K562 (cell line): ENCODE results near the gene CCDC93. TPM values are rescaled to one million over a fixed set of nuclear protein-coding genes. Genes with fewer than 3 reads are reported as not detected.
A peak's percentile ranks its signal among the peaks of the same experiment; 100 is the strongest.

ENCODE experiments used
- ATAC-seq: fragments of 200-7000 bp; cut with Tn5 transposase; 3 replicates; pipeline ENCODE4 v1.9.1; 2020; ENCODE audit warnings: moderate library complexity
- BruUV-seq: library from RNA; stranded (reverse); fragments of 400-500 nt; replicated peaks from 2 replicates; lab custom pipeline; 2021; lab: Mats Ljungman, UMichigan
- CTCF ChIA-PET: fragments of 300-600 bp; formaldehyde crosslinking; extraction: SDS; loops from one replicate; lab custom pipeline; 2021; ENCODE audit warnings: low intra/inter-chr PET ratio; lab: Yijun Ruan, JAX
- POLR2A ChIA-PET: fragments of 300-600, 350-650 bp; sonication (Branson Sonifier 250); formaldehyde crosslinking; extraction: SDS; loops from one replicate; lab custom pipeline; 2021; ENCODE audit warnings: antibody characterized with exemption, inconsistent platforms; lab: Yijun Ruan, JAX
- DNase-seq, 4 experiments: peaks; one replicate each; pipeline versions ENCODE4 v3.0.0 to v3.0.0-alpha.2; 2011 to 2018; ENCODE audit warnings: low spot score in 3 of 4, mixed read lengths in 3 of 4; ENCODE audit errors: extremely low read depth in 1 of 4
- FAIRE-seq: peaks from 2 replicates; lab custom pipeline; 2011; peaks lifted over from hg19 to GRCh38; lab: Jason Lieb, UNC
- H2AFZ ChIP-seq: 2 replicates; pipeline ENCODE4 v1.6.0; 2011; ENCODE audit warnings: low read depth, low read length, control low read depth, inconsistent platforms
- H3K27ac ChIP-seq: fragments of 200-600 bp; 3 replicates; pipeline ENCODE4 v1.8.0; 2011; ENCODE audit warnings: low read depth, mild to moderate bottlenecking, control low read depth, inconsistent platforms, low read length, moderate library complexity, mixed read lengths; ENCODE audit errors: extremely low read depth
- H3K27me3 ChIP-seq, 2 experiments: fragments of 300-600 bp in 1 of 2; 2 replicates in 1 of 2; 3 replicates in 1 of 2; pipeline versions ENCODE4 v1.6.0 to v1.8.0; 2011; ENCODE audit warnings: inconsistent platforms in 2 of 2, low read length in 2 of 2, mild to moderate bottlenecking in 1 of 2, mixed read lengths in 1 of 2, moderate library complexity in 1 of 2; ENCODE audit not compliant: control insufficient read depth in 2 of 2, insufficient read depth in 2 of 2
- H3K36me3 ChIP-seq: fragments of 300-600 bp; 3 replicates; pipeline ENCODE4 v1.8.0; 2011; ENCODE audit warnings: mild to moderate bottlenecking, low read length, inconsistent platforms; ENCODE audit not compliant: control insufficient read depth, insufficient read depth
- H3K4me1 ChIP-seq, 2 experiments: fragments of 200-600 bp in 1 of 2; replicated peaks in 1 of 2; 2 replicates in 1 of 2; 3 replicates in 1 of 2; pipeline versions ENCODE4 v1.5.1 to v1.8.0; 2011; ENCODE audit warnings: inconsistent platforms in 2 of 2, low read length in 2 of 2, mild to moderate bottlenecking in 1 of 2, mixed read lengths in 1 of 2, moderate library complexity in 1 of 2; ENCODE audit not compliant: control insufficient read depth in 2 of 2, insufficient read depth in 2 of 2
- H3K4me2 ChIP-seq: 2 replicates; pipeline ENCODE4 v1.6.1; 2011; ENCODE audit warnings: low read length, control low read depth, inconsistent platforms, mixed read lengths; ENCODE audit not compliant: insufficient read depth
- H3K4me3 ChIP-seq: fragments of 200-600 bp; sonication (generic), shearing (Covaris generic); 2 replicates; pipeline ENCODE4 v1.5.1; 2016; ENCODE audit warnings: control low read depth, inconsistent platforms
- H3K79me2 ChIP-seq: fragments of 200-600 bp; 3 replicates; pipeline ENCODE4 v1.8.0; 2011; ENCODE audit warnings: low read length, inconsistent platforms; ENCODE audit not compliant: control insufficient read depth, insufficient read depth
- H3K9ac ChIP-seq, 2 experiments: 2 replicates each; pipeline versions ENCODE4 v1.6.0 to v1.6.1; 2011; ENCODE audit warnings: low read depth in 2 of 2, low read length in 2 of 2, control low read depth in 1 of 2, inconsistent platforms in 1 of 2, mild to moderate bottlenecking in 1 of 2, mixed read lengths in 1 of 2; ENCODE audit not compliant: insufficient read depth in 1 of 2
- H3K9me1 ChIP-seq: one replicate; pipeline ENCODE4 v1.6.0; 2011; ENCODE audit warnings: inconsistent platforms, mild to moderate bottlenecking, low read length, moderate library complexity; ENCODE audit not compliant: control insufficient read depth, insufficient read depth
- H3K9me3 ChIP-seq: replicated peaks from 2 replicates; pipeline ENCODE4 v1.5.1; 2011; ENCODE audit warnings: low read depth, low read length, inconsistent platforms; ENCODE audit not compliant: control insufficient read depth, insufficient read depth
- H4K20me1 ChIP-seq: replicated peaks from 2 replicates; pipeline ENCODE4 v1.6.1; 2011; ENCODE audit warnings: low read length, inconsistent platforms, mixed read lengths; ENCODE audit not compliant: control insufficient read depth, insufficient read depth
- CGGBP1 ChIP-seq: fragments of 250-450 bp; sonication (Bioruptor Pico); IDR thresholded peaks from 2 replicates; pipeline ENCODE4 v1.9.0; 2021; ENCODE audit warnings: mild to moderate bottlenecking
- CTCF ChIP-seq, 3 experiments: IDR thresholded peaks in 2 of 3; conservative IDR thresholded peaks in 1 of 3; 2 replicates each; pipeline ENCODE4 v1.5.1; 2011 to 2012; ENCODE audit warnings: low read length in 3 of 3, mild to moderate bottlenecking in 3 of 3, control low read depth in 2 of 3, improper control_type of control experiment in 1 of 3, inconsistent platforms in 1 of 3, low read depth in 1 of 3, mixed read lengths in 1 of 3, moderate library complexity in 1 of 3; ENCODE audit not compliant: insufficient read depth in 2 of 3
- E2F1 ChIP-seq: sonication (generic); formaldehyde crosslinking; IDR thresholded peaks from 2 replicates; pipeline ENCODE4 v1.8.1; 2023; ENCODE audit warnings: mild to moderate bottlenecking, missing genetic modification reagents, moderate library complexity
- GABPB2 ChIP-seq: fragments of 250-450 bp; sonication (Bioruptor Pico); conservative IDR thresholded peaks from 2 replicates; pipeline ENCODE4 v1.5.1; 2021; ENCODE audit warnings: mild to moderate bottlenecking
- HCFC1 ChIP-seq: IDR thresholded peaks from 2 replicates; pipeline ENCODE4 v1.6.1; 2012; ENCODE audit warnings: low read depth, low read length, improper control_type of control experiment
- HDAC2 ChIP-seq: fragments of 450-650 bp; IDR thresholded peaks from 2 replicates; pipeline ENCODE4 v1.6.1; 2016; ENCODE audit warnings: mild to moderate bottlenecking
- MAZ ChIP-seq, 2 experiments: fragments of 450-650 bp in 1 of 2; sonication (generic) in 1 of 2; formaldehyde crosslinking; IDR thresholded peaks in 1 of 2; conservative IDR thresholded peaks in 1 of 2; 2 replicates each; pipeline versions ENCODE4 v1.4.0 to v1.5.0; 2020; ENCODE audit warnings: mild to moderate bottlenecking in 1 of 2, missing genetic modification reagents in 1 of 2
- MLLT1 ChIP-seq, 2 experiments: fragments of 450-650 bp; IDR thresholded peaks; 2 replicates each; pipeline ENCODE4 v1.6.1; 2016
- NFATC3 ChIP-seq: fragments of 450-650 bp; IDR thresholded peaks from 2 replicates; pipeline ENCODE4 v1.6.1; 2017; ENCODE audit warnings: mild to moderate bottlenecking
- NRF1 ChIP-seq, 2 experiments: fragments of 450-650 bp; IDR thresholded peaks in 1 of 2; conservative IDR thresholded peaks in 1 of 2; 2 replicates each; pipeline ENCODE4 v1.6.1; 2014; ENCODE audit warnings: mild to moderate bottlenecking in 2 of 2
- SIN3A ChIP-seq, 2 experiments: fragments of 150-350 bp in 1 of 2; IDR thresholded peaks; 2 replicates each; pipeline ENCODE4 v1.6.1; 2011 to 2016; ENCODE audit warnings: borderline replicate concordance in 2 of 2, low read depth in 2 of 2, low read length in 2 of 2, mild to moderate bottlenecking in 2 of 2, moderate library complexity in 2 of 2; ENCODE audit not compliant: control insufficient read depth in 1 of 2
- TRIM24 ChIP-seq, 2 experiments: fragments of 450-650 bp; IDR thresholded peaks; 2 replicates each; pipeline ENCODE4 v1.6.1; 2016
- ZBTB17 ChIP-seq: fragments of 450-650 bp; formaldehyde crosslinking; IDR thresholded peaks from 2 replicates; pipeline ENCODE4 v1.4.0; 2020; ENCODE audit warnings: mild to moderate bottlenecking
- ZNF766 ChIP-seq: fragments of 200-800 bp; sonication (Bioruptor generic); conservative IDR thresholded peaks from 2 replicates; pipeline ENCODE4 v1.6.1; 2016; ENCODE audit warnings: missing genetic modification characterization, missing compliant biosample characterization
- WGBS: fragments of 100-300 bp; shearing (Covaris generic); methylation state at CpG from one replicate; pipeline ENCODE4 v1.1.6; 2016; ENCODE audit warnings: low coverage, mixed read lengths; ENCODE audit not compliant: insufficient coverage; ENCODE audit errors: missing lambda C conversion rate; 5-methylcytosine and 5-hydroxymethylcytosine counted together
- in situ Hi-C: fragments of 300-500 bp; cut with MboI; formaldehyde crosslinking; loops from 4 replicates; pipeline ENCODE4 v1.15.0; 2018; ENCODE audit warnings: inconsistent platforms, mixed read lengths
- intact Hi-C: fragments of 100-400 bp; cut with micrococcal nuclease; formaldehyde crosslinking; loops from 2 replicates; pipeline ENCODE4 v1.14.2; 2022
- polyA plus RNA-seq, 8 experiments: library from polyadenylated mRNA; depleted of rRNA in 4 of 8; stranded (reverse) in 5 of 8; unstranded in 3 of 8; fragments of >200 nt; fragmentation: Nextera tagmentation in 2 of 8; fragmentation: Illumina TruSeq in 1 of 8; extraction: Ambion mirVana in 2 of 8; extraction: Trizol in 1 of 8; gene quantifications; 2 replicates each; pipeline versions ENCODE4 v1.2.1 to v1.2.3, GENCODE V29; 2011 to 2014; ENCODE audit warnings: inconsistent platforms in 1 of 8, missing spikeins in 1 of 8
- total RNA-seq, 7 experiments: library from RNA; depleted of rRNA in 6 of 7; stranded (reverse); fragments of >200 nt in 6 of 7; fragmentation: Illumina TruSeq in 2 of 7; extraction: Trizol in 2 of 7; gene quantifications; 2 replicates each; pipeline versions ENCODE4 v1.2.1 to v1.2.3, GENCODE V29; 2011 to 2021; ENCODE audit warnings: low replicate concordance in 1 of 7

CCDC93 gene
- total and polyA plus RNA-seq, 9 of the 15 experiments (the other 6 are each of a cell fraction or from before 2014, with no cell fraction given): 3.3 to 19.3 (median 12.4) TPM

GRCh38 chr2:118013221-118013723 is 598 bp downstream of the CCDC93 start:
- intact Hi-C loops: no loop called here
- no peaks in the 10 kb centered on the region for H3K9me1 ChIP-seq
- H3K79me2 ChIP-seq: peaks cover 40% of the 10 kb centered on the region
- H3K4me1 ChIP-seq: peaks cover 14 to 18% of the 10 kb centered on the region in 2 experiments; a peak in 4 of 5 replicates
- H4K20me1 ChIP-seq: peaks cover 23% of the 10 kb centered on the region; the same call in 1 of the 2 replicates
- POLR2A ChIA-PET: interaction anchor here (0.7 to 1.0 kb wide), 2 partner anchors 10 to 479 kb away, joined by 3 read pairs; no protein-coding TSS in a partner anchor
- peak overlapping the region; percentile 96 for H3K4me3 ChIP-seq
- DNase-seq: peak; percentile 59 to 65 (median 64)
- in situ Hi-C loops: no loop called here
- BruUV-seq: no TSS peak
- H3K4me2 ChIP-seq: peak overlapping the region; percentile 84
- peak overlapping the region; percentile 99 for H2AFZ ChIP-seq
- H3K9ac ChIP-seq: peak overlapping the region; percentile 86 to 96
- ATAC-seq: peak; percentile 84
- H3K9me3 ChIP-seq: peaks cover 3% of the 10 kb centered on the region; the same call in 1 of the 2 replicates
- peaks cover 5% of the 10 kb centered on the region; the same call in 1 of the 3 replicates for H3K36me3 ChIP-seq
- CTCF ChIA-PET: no interaction called here
- peak overlapping the region; percentile 79; the same call in 2 of the 3 replicates for H3K27ac ChIP-seq
- no peak for FAIRE-seq
- no peaks in the 10 kb centered on the region for H3K27me3 ChIP-seq
- 1% methylated on average over 27 of the region's 48 CpGs for whole genome bisulfite sequencing
- TF ChIP-seq CGGBP1 (CRISPR knock-in tag) (no peak), NRF1 (conservative IDR thresholded peaks at IDR 0.05 in 1 of 2, IDR thresholded peaks at IDR 0.05 in 1 of 2) (no peak), TRIM24 (IDR thresholded peaks at IDR 0.05) (no peak), GABPB2 (CRISPR knock-in tag) (no peak), ZNF766 (no peak), NFATC3 (no peak), ZBTB17 (CRISPR knock-in tag) (0 out of 2 replicates have a peak, but pooled peaks have one; percentile 7), MLLT1 (IDR thresholded peaks at IDR 0.05) (no peak), E2F1 (CRISPR knock-in tag) (no peak), CTCF (IDR thresholded peaks at IDR 0.05 in 2 of 3, conservative IDR thresholded peaks at IDR 0.05 in 1 of 3; ENCODE audit: insufficient read depth in 2 of 3, low read depth in 1 of 3, low read length in 3 of 3) (peak in 2 of 3 experiments; percentile 10 to 13; a peak in 3 of 6 replicates), HDAC2 (no peak), MAZ (CRISPR knock-in tag; conservative IDR thresholded peaks at IDR 0.05 in 1 of 2, IDR thresholded peaks at IDR 0.05 in 1 of 2) (peak; percentile 23 to 34; a peak in 2 of 4 replicates), SIN3A (IDR thresholded peaks at IDR 0.05; ENCODE audit: borderline replicate concordance in 2 of 2, control insufficient read depth in 1 of 2, low read depth in 2 of 2, low read length in 2 of 2) (0 out of 4 replicates have a peak, but pooled peaks of 1 of the 2 experiments have one; percentile 27), HCFC1 (no peak)
